Heart right ventricle (tissue), 16 donors: ENCODE results near the gene TMEM132D. TPM values are rescaled to one million over a fixed set of nuclear protein-coding genes. Genes with fewer than 3 reads are reported as not detected.

Source experiments
- ATAC-seq, 8 donors: fragments of 200-7000 bp; cut with Tn5 transposase; one replicate each; pipeline ENCODE4 v1.9.1; 2020; ENCODE audit warnings: mild to moderate bottlenecking in 8 of 8, moderate library complexity in 8 of 8, moderate number of reproducible peaks in 1 of 8
- DNase-seq, 2 donors: peaks; one replicate each; pipeline ENCODE4 v3.0.0-alpha.2; 2020
- H3K27ac ChIP-seq, 10 donors: fragments of 200-600 bp; sonication (generic) in 2 of 10; one replicate each; pipeline versions ENCODE4 v1.5.0 to v1.8.0; 2020 to 2022; ENCODE audit warnings: mild to moderate bottlenecking in 3 of 10
- H3K27me3 ChIP-seq, 7 donors: fragments of 200-600 bp; one replicate each; pipeline ENCODE4 v1.8.0; 2021 to 2022; ENCODE audit warnings: mild to moderate bottlenecking in 2 of 7
- H3K36me3 ChIP-seq, 9 donors: fragments of 200-600 bp; sonication (generic) in 1 of 9; one replicate each; pipeline versions ENCODE4 v1.5.0 to v1.8.0; 2020 to 2022; ENCODE audit warnings: mild to moderate bottlenecking in 2 of 9
- H3K4me1 ChIP-seq, 9 donors: fragments of 200-600 bp; sonication (generic) in 1 of 9; one replicate each; pipeline versions ENCODE4 v1.5.0 to v1.8.0; 2020 to 2022; ENCODE audit warnings: mild to moderate bottlenecking in 4 of 9
- H3K4me3 ChIP-seq, 10 donors: fragments of 200-600 bp; sonication (generic) in 2 of 10; one replicate each; pipeline versions ENCODE4 v1.5.0 to v1.8.0; 2020 to 2022; ENCODE audit warnings: mild to moderate bottlenecking in 7 of 10, moderate library complexity in 2 of 10
- H3K9me3 ChIP-seq, 11 donors: fragments of 200-600 bp in 10 of 11; sonication (generic) in 2 of 11; one replicate each; pipeline versions ENCODE4 v1.5.0 to v1.8.0; 2013 to 2022; ENCODE audit warnings: mild to moderate bottlenecking in 2 of 11, control low read depth in 1 of 11, moderate library complexity in 1 of 11
- WGBS, 2 donors: extraction: QIAGEN DNeasy Blood & Tissue Kit; methylation state at CpG; one replicate each; pipeline ENCODE4 v1.1.7; 2013; ENCODE audit warnings: inconsistent platforms in 1 of 2; 5-methylcytosine and 5-hydroxymethylcytosine counted together
- intact Hi-C, 10 donors: fragments of 100-400 bp; cut with DNase I; formaldehyde crosslinking; loops; one replicate each; pipeline versions ENCODE4 v1.11.1 to v1.14.2; 2022
- polyA plus RNA-seq, 2 donors: library from polyadenylated mRNA; stranded (reverse); fragments of 200-250 nt; gene quantifications; one replicate each; pipeline ENCODE4 v1.2.3, GENCODE V29; 2013
- total RNA-seq, 10 donors: library from RNA; stranded (reverse); fragmentation: NEBNext Ultra II Directional in 3 of 10; extraction: Animal tissue kit (Norgen Biotek cat#: 25700) in 3 of 10; gene quantifications; one replicate each; pipeline versions ENCODE4 v1.2.1 to v1.2.4, GENCODE V29; 2021 to 2023
- TF ChIP-seq, protein P1 (sequence below), 9 donors: fragments of 200-600 bp; sonication (generic) in 2 of 9; IDR thresholded peaks; one replicate each; pipeline versions ENCODE4 v1.5.0 to v1.8.0; 2021 to 2022; ENCODE audit warnings: antibody characterized with exemption in 9 of 9, mild to moderate bottlenecking in 5 of 9, moderate library complexity in 1 of 9
- donor health status: Arrhythmogenic right ventricular cardiomyopathy.
- donor health status: ischemic (EF 13 %, LVEDD 7.1; RV severe dilation, severe dysfunction).
- donor health status: healthy with polysubstance abuse.
- donor health status: DM: no; HTN: yes; CAD: no.
- donor health status: DM: no; HTN: no; CAD: no.
- donor health status: ischemic (EF 25% LVEDD 6.9; RV normal size, moderate dysfunction).
- donor health status: ischemic (EF 25% LVEDD 5.7; RV mildly dilated, moderate dysfunction).
- donor health status: healthy.
- donor health status: DM: yes; HTN: yes; CAD: no.
- donor health status: Ischemic cardiomyopathy.
- donor health status: ischemic (EF 35%, LVEDD 5.7; RV mildly dilated, moderate dysfunction).
- donor health status: nonischemic (EF 11% LVEDD 7.7; RV severe dilation, severe dysfunction).
- donor health status: DM: yes; HTN: yes; CAD: no.
- donor health status: PGD.
- donor health status: ischemic (EF 29% LVEDD 5.4; RV normal size, mild dysfunction).
- donor health status: nonischemic (EF 23%, LVEDD 6.1; RV moderate dilation, normal function).

Gene TMEM132D
- total and polyA plus RNA-seq, 12 donors, result not detected

- Histone ChIP-seq H3K4me1 (no peaks in the 10 kb centered on the region), H3K9me3 (no peaks in the 10 kb centered on the region), H3K36me3 (no peaks in the 10 kb centered on the region), H3K27me3 (peaks cover 0 to 8% (median 0%) of the 10 kb centered on the region in 7 donors), H3K4me3 (no peak overlapping the region), H3K27ac (no peak overlapping the region)
- ATAC-seq (no peak), DNase-seq (no peak)
- TF ChIP-seq, protein P1, sequence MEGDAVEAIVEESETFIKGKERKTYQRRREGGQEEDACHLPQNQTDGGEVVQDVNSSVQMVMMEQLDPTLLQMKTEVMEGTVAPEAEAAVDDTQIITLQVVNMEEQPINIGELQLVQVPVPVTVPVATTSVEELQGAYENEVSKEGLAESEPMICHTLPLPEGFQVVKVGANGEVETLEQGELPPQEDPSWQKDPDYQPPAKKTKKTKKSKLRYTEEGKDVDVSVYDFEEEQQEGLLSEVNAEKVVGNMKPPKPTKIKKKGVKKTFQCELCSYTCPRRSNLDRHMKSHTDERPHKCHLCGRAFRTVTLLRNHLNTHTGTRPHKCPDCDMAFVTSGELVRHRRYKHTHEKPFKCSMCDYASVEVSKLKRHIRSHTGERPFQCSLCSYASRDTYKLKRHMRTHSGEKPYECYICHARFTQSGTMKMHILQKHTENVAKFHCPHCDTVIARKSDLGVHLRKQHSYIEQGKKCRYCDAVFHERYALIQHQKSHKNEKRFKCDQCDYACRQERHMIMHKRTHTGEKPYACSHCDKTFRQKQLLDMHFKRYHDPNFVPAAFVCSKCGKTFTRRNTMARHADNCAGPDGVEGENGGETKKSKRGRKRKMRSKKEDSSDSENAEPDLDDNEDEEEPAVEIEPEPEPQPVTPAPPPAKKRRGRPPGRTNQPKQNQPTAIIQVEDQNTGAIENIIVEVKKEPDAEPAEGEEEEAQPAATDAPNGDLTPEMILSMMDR (IDR thresholded peaks at IDR 0.05), result no peak
- WGBS, 2 donors, result 78 to 79% methylated on average over 20 of the region's 20 CpGs
- intact Hi-C loops, result no loop called here
These were observed 818.7 kb downstream of the TMEM132D start for GRCh38 chr12:129084875-129085826.

GRCh38 chr12:129083121-129083840, 820.5 kb downstream of the TMEM132D start:
- H3K4me1 ChIP-seq, result no peaks in the 10 kb centered on the region
- H3K9me3 ChIP-seq, result no peaks in the 10 kb centered on the region
- TF ChIP-seq, protein P1 (IDR thresholded peaks at IDR 0.05), result no peak
- intact Hi-C loops, result no loop called here
- ATAC-seq, result no peak
- WGBS, 2 donors, result 41 to 48% methylated on average over 7 of the region's 7 CpGs
- peaks cover 0 to 8% (median 0%) of the 10 kb centered on the region in 7 donors for H3K27me3 ChIP-seq
- no peak for DNase-seq
- no peak overlapping the region for H3K27ac ChIP-seq
- no peak overlapping the region for H3K4me3 ChIP-seq
- no peaks in the 10 kb centered on the region for H3K36me3 ChIP-seq

DNA sequence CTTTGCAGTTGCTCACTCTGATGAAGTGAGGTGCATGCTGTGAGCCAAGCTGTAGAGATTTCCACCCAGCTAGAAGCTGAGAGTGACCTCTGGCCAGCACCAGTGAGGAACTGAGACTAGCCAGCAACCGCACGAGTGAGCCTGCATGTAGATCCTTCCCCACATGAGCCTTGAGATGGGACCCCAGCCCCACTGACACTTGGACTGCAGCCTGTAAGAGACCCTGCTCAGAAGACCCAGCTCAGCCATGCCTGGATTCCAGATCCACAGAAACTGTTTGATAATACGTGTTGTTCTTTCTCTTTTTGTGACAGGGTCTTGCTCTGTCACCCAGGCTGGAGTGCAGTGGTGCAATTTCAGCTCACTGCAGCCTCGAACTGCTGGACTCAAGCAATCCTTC, 821.4 kb downstream of the TMEM132D start:
- no peak for DNase-seq
- Histone ChIP-seq H3K9me3 (no peaks in the 10 kb centered on the region), H3K4me1 (no peaks in the 10 kb centered on the region), H3K27ac (no peak overlapping the region), H3K36me3 (no peaks in the 10 kb centered on the region), H3K27me3 (peaks cover 0 to 8% (median 0%) of the 10 kb centered on the region in 7 donors), H3K4me3 (no peak overlapping the region)
- TF ChIP-seq, protein P1 (IDR thresholded peaks at IDR 0.05), result no peak
- intact Hi-C loops, result no loop called here
- 46 to 64% methylated on average over 4 of the region's 4 CpGs for WGBS, 2 donors
- ATAC-seq, result no peak

DNA sequence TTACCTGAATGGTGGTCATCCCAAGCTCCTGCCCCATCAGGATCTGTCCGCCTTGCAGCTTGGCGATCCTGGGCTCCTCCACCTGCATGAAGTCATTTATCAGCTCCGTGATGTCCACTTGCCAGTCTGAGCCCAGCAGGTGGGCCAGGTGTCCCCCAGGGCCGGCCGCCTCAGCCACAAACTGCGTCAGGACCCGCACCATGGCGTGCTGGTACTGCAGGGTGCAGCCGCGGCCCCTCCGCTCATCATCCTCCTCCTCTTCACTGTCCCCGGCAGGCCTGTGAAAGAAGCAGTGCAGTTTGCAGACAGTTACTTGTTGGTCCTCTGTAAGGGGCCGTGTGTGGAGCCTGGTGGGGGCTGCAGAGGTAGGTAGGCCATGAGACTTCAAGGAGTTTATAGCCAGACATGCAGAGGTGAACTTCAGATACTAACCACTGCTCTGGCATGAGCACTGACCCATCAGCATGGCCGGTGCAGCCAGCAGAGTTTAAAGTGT, 822.0 kb downstream of the TMEM132D start:
- ATAC-seq (no peak), DNase-seq (no peak)
- Histone ChIP-seq H3K27ac (no peak overlapping the region), H3K27me3 (peaks cover 0 to 8% (median 0%) of the 10 kb centered on the region in 7 donors), H3K4me3 (no peak overlapping the region), H3K4me1 (no peaks in the 10 kb centered on the region), H3K36me3 (no peaks in the 10 kb centered on the region), H3K9me3 (no peaks in the 10 kb centered on the region)
- intact Hi-C loops, result no loop called here
- 79 to 80% methylated on average over 14 of the region's 14 CpGs for WGBS, 2 donors
- TF ChIP-seq, protein P1 (IDR thresholded peaks at IDR 0.05), result no peak
